BLaER1 (cell line): ENCODE data around the gene CMIP.

Experiments used
- H3K27ac ChIP-seq: shearing (Covaris generic); formaldehyde crosslinking; 2 replicates; pipeline ENCODE4 v1.8.1; 2022
- H3K27me3 ChIP-seq: shearing (Covaris generic); formaldehyde crosslinking; 2 replicates; pipeline ENCODE4 v1.8.1; 2022
- H3K36me3 ChIP-seq: shearing (Covaris generic); formaldehyde crosslinking; 2 replicates; pipeline ENCODE4 v1.8.1; 2022
- H3K4me1 ChIP-seq: shearing (Covaris generic); formaldehyde crosslinking; 2 replicates; pipeline ENCODE4 v1.8.1; 2022
- H3K4me2 ChIP-seq: shearing (Covaris generic); formaldehyde crosslinking; 2 replicates; pipeline ENCODE4 v1.8.1; 2022
- H3K4me3 ChIP-seq: shearing (Covaris generic); formaldehyde crosslinking; 2 replicates; pipeline ENCODE4 v1.8.1; 2022
- H3K9ac ChIP-seq: shearing (Covaris generic); formaldehyde crosslinking; 2 replicates; pipeline ENCODE4 v1.8.1; 2022
- H3K9me3 ChIP-seq: shearing (Covaris generic); formaldehyde crosslinking; 2 replicates; pipeline ENCODE4 v1.8.1; 2022
- H4K20me1 ChIP-seq: shearing (Covaris generic); formaldehyde crosslinking; 2 replicates; pipeline ENCODE4 v1.8.1; 2022
- Cebpa-rat ChIP-seq: shearing (Covaris generic); IDR thresholded peaks from 2 replicates; pipeline ENCODE4 v1.8.1; 2022

The CMIP gene

DNA sequence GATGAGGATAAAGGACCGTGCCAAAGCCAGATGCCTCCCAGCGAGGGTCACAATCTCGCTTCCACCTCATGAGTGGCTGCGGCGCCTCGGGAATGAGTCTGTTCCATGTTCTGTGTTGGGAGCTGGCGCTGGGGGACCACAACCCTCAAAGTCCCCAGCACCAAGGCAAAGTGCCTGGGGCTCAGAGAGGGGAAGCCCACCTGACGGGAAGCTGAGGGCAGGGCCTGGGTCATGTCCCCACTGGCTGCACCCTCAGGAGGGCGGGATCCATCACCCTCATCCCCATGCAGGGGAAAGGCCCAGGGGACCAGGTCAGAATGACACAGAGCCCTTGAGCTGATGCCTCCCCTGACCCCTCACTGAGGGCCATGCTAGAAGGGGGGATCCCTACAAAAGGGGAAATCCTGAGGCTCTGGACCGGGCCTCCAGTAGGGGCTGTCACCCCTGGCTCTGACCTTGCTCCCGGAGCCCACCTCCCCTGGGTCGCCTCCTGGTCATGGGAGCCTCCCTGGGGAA, 183.2 kb downstream of the CMIP start:
- no peak for TF ChIP-seq Cebpa-rat
- Histone ChIP-seq H4K20me1 (peaks cover 100% of the 10 kb centered on the region), H3K9me3 (no peaks in the 10 kb centered on the region), H3K36me3 (peaks cover 26% of the 10 kb centered on the region), H3K4me1 (peaks cover 73% of the 10 kb centered on the region), H3K4me3 (no peak overlapping the region), H3K4me2 (no peak overlapping the region), H3K27ac (no peak overlapping the region), H3K9ac (no peak overlapping the region), H3K27me3 (no peaks in the 10 kb centered on the region)

DNA sequence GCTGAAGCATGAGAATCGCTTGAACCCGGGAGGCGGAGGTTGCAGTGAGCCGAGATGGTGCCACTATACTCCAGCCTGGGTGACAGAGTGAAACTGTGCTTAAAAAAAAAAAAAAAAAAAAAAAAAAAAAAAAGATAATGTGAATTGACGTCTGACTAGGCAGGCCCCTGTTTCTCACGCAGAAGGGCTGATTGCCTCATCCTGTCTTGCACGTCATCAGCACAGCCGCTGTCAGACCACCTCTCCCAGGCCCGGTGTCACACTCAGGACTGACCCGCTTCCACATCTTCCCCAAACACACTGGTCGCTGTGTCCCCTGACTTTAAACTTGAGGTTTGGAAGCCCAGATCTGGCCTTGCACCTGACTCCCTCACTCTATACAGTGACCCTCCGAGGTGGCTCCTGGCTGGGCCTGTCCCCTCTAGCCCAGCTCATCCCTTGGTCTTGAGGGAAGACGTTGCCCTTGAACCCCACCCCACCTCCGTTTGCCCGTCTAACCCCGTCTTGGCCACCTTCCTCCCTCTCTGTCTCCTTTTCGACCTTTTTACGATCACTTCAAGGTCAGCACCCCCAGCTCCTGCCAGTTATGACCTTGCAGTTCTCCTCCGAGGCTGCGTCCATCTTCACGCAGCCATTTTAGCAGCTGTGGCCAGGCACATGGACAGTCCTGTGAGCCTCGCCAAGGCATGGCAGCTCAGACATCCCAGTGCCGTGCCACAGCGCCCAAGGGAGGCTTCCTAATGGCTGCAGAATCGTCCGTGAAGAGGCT, 184.6 kb downstream of the CMIP start:
- peaks cover 100% of the 10 kb centered on the region for H4K20me1 ChIP-seq
- H3K9me3 ChIP-seq: no peaks in the 10 kb centered on the region
- H3K4me2 ChIP-seq: peak overlapping the region; percentile 81
- H3K27ac ChIP-seq: peak overlapping the region; percentile 30; the same call in 1 of the 2 replicates
- H3K27me3 ChIP-seq: no peaks in the 10 kb centered on the region
- H3K4me3 ChIP-seq: no peak overlapping the region
- H3K4me1 ChIP-seq: peaks cover 83% of the 10 kb centered on the region
- TF ChIP-seq Cebpa-rat: no peak
- H3K9ac ChIP-seq: no peak overlapping the region
- H3K36me3 ChIP-seq: peaks cover 24% of the 10 kb centered on the region

- no peaks in the 10 kb centered on the region for H3K9me3 ChIP-seq
- H3K4me1 ChIP-seq: peaks cover 83% of the 10 kb centered on the region
- no peaks in the 10 kb centered on the region for H3K27me3 ChIP-seq
- H3K4me2 ChIP-seq: peak overlapping the region; percentile 81
- peak overlapping the region; percentile 46 for H3K9ac ChIP-seq
- peaks cover 100% of the 10 kb centered on the region for H4K20me1 ChIP-seq
- no peak for TF ChIP-seq Cebpa-rat
- peak overlapping the region; percentile 65; the same call in 1 of the 2 replicates for H3K27ac ChIP-seq
- peaks cover 24% of the 10 kb centered on the region for H3K36me3 ChIP-seq
- no peak overlapping the region for H3K4me3 ChIP-seq
Observed at GRCh38 chr16:81629896-81630634, 185.5 kb downstream of the CMIP start.

GRCh38 chr16:81630635-81631031, 186.0 kb downstream of the CMIP start:
- Histone ChIP-seq H3K9ac (peak overlapping the region; percentile 46), H3K4me2 (peak overlapping the region; percentile 81), H3K27me3 (no peaks in the 10 kb centered on the region), H3K27ac (peak overlapping the region; percentile 65), H3K4me1 (peaks cover 81% of the 10 kb centered on the region), H4K20me1 (peaks cover 100% of the 10 kb centered on the region), H3K4me3 (no peak overlapping the region), H3K36me3 (peaks cover 24% of the 10 kb centered on the region), H3K9me3 (no peaks in the 10 kb centered on the region)
- no peak for TF ChIP-seq Cebpa-rat

DNA sequence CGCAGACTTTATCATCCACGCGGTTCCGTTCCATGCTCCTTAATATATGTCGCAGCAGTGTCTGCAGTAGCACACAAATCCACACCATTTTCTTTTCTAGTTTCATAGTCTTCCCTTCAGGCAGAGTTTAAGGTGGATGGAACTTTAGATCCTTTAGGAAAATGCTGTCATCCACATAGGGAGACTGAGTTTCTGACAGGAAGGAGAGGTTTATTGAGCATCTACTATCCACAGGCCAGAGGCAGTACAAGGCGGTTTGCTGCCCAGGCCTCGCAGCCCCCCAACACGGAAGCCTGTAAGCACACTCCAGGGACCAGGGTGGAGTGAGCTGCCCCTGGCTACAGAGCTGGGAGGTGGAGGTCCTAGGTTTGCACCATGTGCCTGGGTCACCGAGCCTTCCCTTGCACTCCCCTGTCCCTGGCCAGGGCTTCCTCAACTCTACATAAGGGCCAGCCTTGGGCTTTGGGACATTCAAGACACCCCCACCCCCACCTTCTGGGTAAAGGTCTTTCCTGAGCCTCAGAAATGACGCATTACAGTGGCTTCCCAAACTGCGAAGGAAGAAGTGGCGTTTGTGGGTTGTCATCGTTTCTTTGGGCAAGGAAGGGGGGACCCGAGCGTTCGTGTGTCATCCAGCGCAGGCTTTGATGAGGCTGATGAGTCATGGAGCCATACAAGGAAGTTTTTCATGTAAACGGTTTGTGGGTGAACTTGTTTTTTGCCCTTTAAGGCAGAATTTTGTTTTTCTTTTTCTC, 188.0 kb downstream of the CMIP start:
- Histone ChIP-seq H3K9ac (peak overlapping the region; percentile 30; the same call in 1 of the 2 replicates), H3K4me3 (no peak overlapping the region), H3K27me3 (no peaks in the 10 kb centered on the region), H3K4me2 (peak overlapping the region; percentile 81), H4K20me1 (peaks cover 100% of the 10 kb centered on the region), H3K27ac (peak overlapping the region; percentile 50), H3K4me1 (peaks cover 83% of the 10 kb centered on the region), H3K9me3 (no peaks in the 10 kb centered on the region), H3K36me3 (peaks cover 29% of the 10 kb centered on the region)
- TF ChIP-seq Cebpa-rat: no peak

- Histone ChIP-seq H3K9ac (peak overlapping the region; percentile 30; the same call in 1 of the 2 replicates), H3K9me3 (no peaks in the 10 kb centered on the region), H3K27ac (peak overlapping the region; percentile 50), H3K27me3 (no peaks in the 10 kb centered on the region), H4K20me1 (peaks cover 100% of the 10 kb centered on the region), H3K4me2 (peak overlapping the region; percentile 81), H3K4me3 (no peak overlapping the region), H3K4me1 (peaks cover 79% of the 10 kb centered on the region), H3K36me3 (peaks cover 26% of the 10 kb centered on the region)
- no peak for TF ChIP-seq Cebpa-rat
Observed at GRCh38 chr16:81633147-81633619, 188.6 kb downstream of the CMIP start.

GRCh38 chr16:81633680-81634379, 189.2 kb downstream of the CMIP start:
- Histone ChIP-seq H3K36me3 (peaks cover 22% of the 10 kb centered on the region), H3K4me3 (no peak overlapping the region), H3K9me3 (no peaks in the 10 kb centered on the region), H3K4me2 (peak overlapping the region; percentile 81), H3K9ac (no peak overlapping the region), H3K27ac (no peak overlapping the region), H3K27me3 (no peaks in the 10 kb centered on the region), H3K4me1 (peaks cover 83% of the 10 kb centered on the region), H4K20me1 (peaks cover 100% of the 10 kb centered on the region)
- no peak for TF ChIP-seq Cebpa-rat

GRCh38 chr16:81634380-81635062, 189.9 kb downstream of the CMIP start:
- Histone ChIP-seq H3K4me3 (no peak overlapping the region), H3K27ac (no peak overlapping the region), H4K20me1 (peaks cover 100% of the 10 kb centered on the region), H3K4me1 (peaks cover 85% of the 10 kb centered on the region), H3K36me3 (peaks cover 17% of the 10 kb centered on the region; the same call in 1 of the 2 replicates), H3K27me3 (no peaks in the 10 kb centered on the region), H3K9ac (no peak overlapping the region), H3K4me2 (peak overlapping the region; percentile 81), H3K9me3 (no peaks in the 10 kb centered on the region)
- no peak for TF ChIP-seq Cebpa-rat
